Left lung (tissue), 10 donors: Measurements from ENCODE around the gene VMP1. TPM values are rescaled to one million over a fixed set of nuclear protein-coding genes. Genes with fewer than 3 reads are reported as not detected.

Experiments used
- ATAC-seq: fragments of 200-7000 bp; cut with Tn5 transposase; one replicate; pipeline ENCODE4 v1.9.1; 2020; ENCODE audit warnings: moderate library complexity
- DNase-seq, 4 donors: peaks; one replicate each; pipeline ENCODE4 v3.0.0-alpha.2; 2013 to 2020
- H3K27ac ChIP-seq, 2 donors: fragments of 200-600 bp; sonication (generic) in 1 of 2; one replicate each; pipeline versions ENCODE4 v1.5.0 to v1.8.0; 2020 to 2021
- H3K27me3 ChIP-seq, 2 donors: fragments of 200-600 bp; sonication (generic) in 1 of 2; one replicate each; pipeline versions ENCODE4 v1.5.0 to v1.8.0; 2020 to 2021
- H3K36me3 ChIP-seq, 2 donors: fragments of 200-600 bp; sonication (generic) in 1 of 2; one replicate each; pipeline versions ENCODE4 v1.5.0 to v1.8.0; 2020 to 2021
- H3K4me1 ChIP-seq, 2 donors: fragments of 200-600 bp; one replicate each; pipeline ENCODE4 v1.8.0; 2021
- H3K4me3 ChIP-seq, 2 donors: fragments of 200-600 bp; sonication (generic) in 1 of 2; one replicate each; pipeline versions ENCODE4 v1.5.0 to v1.8.0; 2020 to 2021; ENCODE audit warnings: mild to moderate bottlenecking in 1 of 2
- H3K9me3 ChIP-seq, 2 donors: fragments of 200-600 bp; sonication (generic) in 1 of 2; one replicate each; pipeline versions ENCODE4 v1.5.0 to v1.8.0; 2020 to 2021
- intact Hi-C, 2 donors: fragments of 100-400 bp; cut with DNase I; formaldehyde crosslinking; loops; one replicate each; pipeline versions ENCODE4 v1.11.2 to v1.14.2; 2022
- polyA plus RNA-seq, 6 donors: library from polyadenylated mRNA; unstranded; fragments of 120-200 nt; gene quantifications; one replicate each; pipeline ENCODE4 v1.2.1, GENCODE V29; 2013; ENCODE audit not compliant: insufficient read length in 6 of 6
- total RNA-seq, 2 donors: library from RNA; stranded (reverse); fragmentation: NEBNext Ultra II Directional; extraction: Animal tissue kit (Norgen Biotek cat#: 25700); gene quantifications; one replicate each; pipeline ENCODE4 v1.2.1, GENCODE V29; 2021
- TF ChIP-seq, protein P1 (sequence below), 2 donors: fragments of 200-600 bp; sonication (generic) in 1 of 2; IDR thresholded peaks; one replicate each; pipeline versions ENCODE4 v1.5.0 to v1.8.0; 2021; ENCODE audit warnings: antibody characterized with exemption in 2 of 2
- donor health status: DM: no; HTN: yes; CAD: no.
- donor health status: DM: no; HTN: no; CAD: no.

The VMP1 gene
- total and polyA plus RNA-seq, 8 donors: 98.2 to 343 (median 127) TPM

DNA sequence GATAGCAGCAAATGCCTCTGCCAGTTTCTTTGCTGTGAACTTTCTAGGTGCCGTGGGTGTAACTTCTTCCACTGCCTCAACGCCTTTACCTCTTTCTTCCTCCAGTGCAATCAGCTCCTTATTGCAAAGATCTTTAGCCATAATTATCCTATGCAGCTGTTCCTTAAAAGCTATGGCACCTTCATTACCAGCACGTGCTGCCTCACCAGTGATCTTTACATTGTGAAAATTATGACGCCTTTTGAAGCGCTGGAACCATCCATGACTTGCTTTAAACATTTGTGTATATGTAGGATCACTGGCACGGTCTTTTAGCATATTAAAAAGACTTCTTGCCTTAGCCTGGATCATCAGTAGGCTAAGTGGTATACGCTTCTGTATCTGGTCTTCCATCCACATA, 8.2 kb upstream of the VMP1 start:
- ATAC-seq (no peak), DNase-seq (no peak)
- Histone ChIP-seq H3K4me3 (no peak overlapping the region), H3K4me1 (peaks cover 0 to 9% of the 10 kb centered on the region in 2 donors), H3K27me3 (no peaks in the 10 kb centered on the region), H3K36me3 (peaks cover 5 to 72% of the 10 kb centered on the region in 2 donors), H3K9me3 (no peaks in the 10 kb centered on the region), H3K27ac (no peak overlapping the region)
- TF ChIP-seq, protein P1, sequence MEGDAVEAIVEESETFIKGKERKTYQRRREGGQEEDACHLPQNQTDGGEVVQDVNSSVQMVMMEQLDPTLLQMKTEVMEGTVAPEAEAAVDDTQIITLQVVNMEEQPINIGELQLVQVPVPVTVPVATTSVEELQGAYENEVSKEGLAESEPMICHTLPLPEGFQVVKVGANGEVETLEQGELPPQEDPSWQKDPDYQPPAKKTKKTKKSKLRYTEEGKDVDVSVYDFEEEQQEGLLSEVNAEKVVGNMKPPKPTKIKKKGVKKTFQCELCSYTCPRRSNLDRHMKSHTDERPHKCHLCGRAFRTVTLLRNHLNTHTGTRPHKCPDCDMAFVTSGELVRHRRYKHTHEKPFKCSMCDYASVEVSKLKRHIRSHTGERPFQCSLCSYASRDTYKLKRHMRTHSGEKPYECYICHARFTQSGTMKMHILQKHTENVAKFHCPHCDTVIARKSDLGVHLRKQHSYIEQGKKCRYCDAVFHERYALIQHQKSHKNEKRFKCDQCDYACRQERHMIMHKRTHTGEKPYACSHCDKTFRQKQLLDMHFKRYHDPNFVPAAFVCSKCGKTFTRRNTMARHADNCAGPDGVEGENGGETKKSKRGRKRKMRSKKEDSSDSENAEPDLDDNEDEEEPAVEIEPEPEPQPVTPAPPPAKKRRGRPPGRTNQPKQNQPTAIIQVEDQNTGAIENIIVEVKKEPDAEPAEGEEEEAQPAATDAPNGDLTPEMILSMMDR (IDR thresholded peaks at IDR 0.05): no peak
- intact Hi-C loops: no loop called here

DNA sequence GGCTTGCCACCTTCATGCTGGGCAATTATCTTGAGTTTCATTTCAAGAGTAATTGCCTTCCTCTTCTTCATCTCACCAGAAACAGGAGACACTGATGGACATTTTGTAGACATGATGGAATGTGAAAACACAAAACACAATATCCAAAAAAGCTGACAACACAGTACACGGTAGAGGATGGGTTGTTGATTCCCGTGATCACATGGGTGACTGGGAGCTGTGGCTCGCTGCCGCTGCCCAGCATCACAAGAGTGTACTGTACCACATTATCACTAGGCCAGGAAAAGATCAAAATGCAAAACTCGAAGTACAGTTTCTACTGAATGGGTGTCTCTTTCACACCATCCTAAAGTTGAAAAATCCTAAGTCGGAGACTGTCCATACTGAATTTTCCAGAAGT, 7.7 kb upstream of the VMP1 start:
- peaks cover 0 to 15% of the 10 kb centered on the region in 2 donors for H3K4me1 ChIP-seq
- intact Hi-C loops: no loop called here
- TF ChIP-seq, protein P1 (IDR thresholded peaks at IDR 0.05): no peak
- no peaks in the 10 kb centered on the region for H3K9me3 ChIP-seq
- H3K27ac ChIP-seq: no peak overlapping the region
- peaks cover 5 to 67% of the 10 kb centered on the region in 2 donors for H3K36me3 ChIP-seq
- no peaks in the 10 kb centered on the region for H3K27me3 ChIP-seq
- no peak overlapping the region for H3K4me3 ChIP-seq
- ATAC-seq (no peak), DNase-seq (no peak)

DNA sequence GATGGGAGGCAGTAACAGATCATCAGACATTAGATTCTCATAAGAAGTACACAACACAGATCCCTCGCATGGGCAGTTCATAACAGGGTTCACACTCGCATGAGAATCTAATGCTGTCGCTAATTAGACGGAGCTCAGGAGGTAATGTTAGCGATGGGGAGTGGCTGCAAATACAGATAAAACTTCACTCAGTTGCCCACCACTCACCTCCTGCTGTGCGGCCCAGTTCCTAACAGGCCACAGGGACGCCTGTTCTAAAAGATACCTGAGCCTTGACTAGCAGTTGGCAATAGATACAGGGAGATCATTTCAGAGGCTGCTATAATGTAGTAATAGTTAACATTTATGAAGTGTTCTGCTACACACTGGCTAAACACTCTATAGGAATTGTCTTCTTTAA, 5.2 kb upstream of the VMP1 start:
- ATAC-seq (no peak), DNase-seq (no peak)
- H3K9me3 ChIP-seq: no peaks in the 10 kb centered on the region
- H3K36me3 ChIP-seq: peaks cover 5 to 41% of the 10 kb centered on the region in 2 donors
- no peak overlapping the region for H3K27ac ChIP-seq
- peaks cover 9 to 34% of the 10 kb centered on the region in 2 donors for H3K4me1 ChIP-seq
- TF ChIP-seq, protein P1 (IDR thresholded peaks at IDR 0.05): no peak
- intact Hi-C loops: no loop called here
- H3K27me3 ChIP-seq: no peaks in the 10 kb centered on the region
- no peak overlapping the region for H3K4me3 ChIP-seq

DNA sequence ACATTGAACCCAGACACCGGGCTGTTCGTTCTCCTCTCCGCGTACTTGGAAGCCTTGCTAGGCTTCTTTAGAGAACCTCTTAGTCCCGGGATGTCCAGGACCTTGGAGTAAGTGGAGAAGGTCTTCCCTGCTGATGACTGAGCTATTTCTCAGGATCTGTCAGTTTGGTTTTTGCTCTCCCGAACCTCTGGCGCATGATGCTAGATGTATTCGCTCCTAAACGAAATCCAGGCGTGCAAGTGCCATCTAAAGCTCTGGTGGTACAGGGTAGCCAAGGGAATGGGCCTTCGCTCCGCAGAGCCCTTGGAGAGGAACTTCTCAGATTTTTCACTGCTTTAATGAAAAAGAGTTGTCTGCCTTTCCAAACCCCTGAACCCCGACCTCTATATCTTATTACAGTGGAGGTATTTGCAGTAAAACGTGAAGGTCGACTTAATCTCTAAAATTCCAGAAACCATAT, 547 bp downstream of the VMP1 start:
- Histone ChIP-seq H3K9me3 (no peaks in the 10 kb centered on the region), H3K4me1 (peaks cover 19 to 83% of the 10 kb centered on the region in 2 donors), H3K36me3 (peaks cover 0 to 11% of the 10 kb centered on the region in 2 donors), H3K27me3 (no peaks in the 10 kb centered on the region), H3K4me3 (peak overlapping the region; percentile 88 to 90), H3K27ac (peak overlapping the region; percentile 90 to 98)
- ATAC-seq (peak; percentile 15), DNase-seq (peak in 2 of 4 donors; percentile 14 to 23)
- TF ChIP-seq, protein P1 (IDR thresholded peaks at IDR 0.05): no peak
- intact Hi-C loops: no loop called here

DNA sequence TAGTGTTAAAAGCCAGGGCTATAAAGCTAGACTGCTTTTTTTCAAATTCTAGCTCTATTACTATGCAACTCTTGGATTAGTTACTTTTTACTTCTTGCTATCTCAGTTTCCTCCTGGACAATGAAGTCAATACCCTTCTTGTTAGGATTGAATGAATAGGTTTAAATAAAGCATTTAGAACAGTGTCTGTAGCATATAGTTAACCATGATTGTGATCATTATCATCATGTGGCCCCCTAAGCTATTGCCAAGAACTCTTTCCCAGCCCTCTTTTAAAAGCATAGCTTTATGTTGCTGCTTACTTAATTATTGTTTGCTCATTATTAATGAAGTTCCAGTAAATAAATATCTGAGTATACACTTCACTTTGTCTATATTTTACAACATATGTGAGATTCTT, 4.5 kb downstream of the VMP1 start:
- Histone ChIP-seq H3K9me3 (no peaks in the 10 kb centered on the region), H3K36me3 (no peaks in the 10 kb centered on the region), H3K4me3 (no peak overlapping the region), H3K27me3 (no peaks in the 10 kb centered on the region), H3K4me1 (peaks cover 10 to 49% of the 10 kb centered on the region in 2 donors), H3K27ac (no peak overlapping the region)
- intact Hi-C loops: no loop called here
- TF ChIP-seq, protein P1 (IDR thresholded peaks at IDR 0.05): no peak
- no peak for DNase-seq
- ATAC-seq: no peak
